Tibial artery (tissue), 4 donors: Measurements from ENCODE around the gene ACTN4.

Source experiments
- DNase-seq, 2 donors: peaks; one replicate each; pipeline ENCODE4 v3.0.0-alpha.2; 2019
- H3K27ac ChIP-seq, 2 donors: fragments of 200-600 bp; sonication (generic) in 1 of 2; 1 replicate in 1 of 2; 2 replicates in 1 of 2; pipeline ENCODE4 v1.5.1; 2018 to 2019; ENCODE audit warnings: mild to moderate bottlenecking in 1 of 2
- H3K27me3 ChIP-seq, 2 donors: fragments of 200-600 bp; sonication (generic) in 1 of 2; one replicate each; pipeline versions ENCODE4 v1.5.1 to v1.6.0; 2016 to 2019
- H3K36me3 ChIP-seq, 3 donors: fragments of 200-600 bp; sonication (generic) in 2 of 3; one replicate each; pipeline ENCODE4 v1.5.1; 2016 to 2019; ENCODE audit warnings: mild to moderate bottlenecking in 2 of 3
- H3K4me1 ChIP-seq, 4 donors: fragments of 200-600 bp; sonication (generic) in 2 of 4; 1 replicate in 3 of 4; 2 replicates in 1 of 4; pipeline ENCODE4 v1.5.1; 2016 to 2019
- H3K4me3 ChIP-seq, 2 donors: fragments of 200-600 bp; sonication (generic) in 1 of 2; 1 replicate in 1 of 2; 2 replicates in 1 of 2; pipeline ENCODE4 v1.5.1; 2018 to 2019; ENCODE audit warnings: mild to moderate bottlenecking in 2 of 2
- H3K9me3 ChIP-seq, 3 donors: fragments of 200-600 bp; sonication (generic) in 1 of 3; one replicate each; pipeline ENCODE4 v1.5.1; 2016 to 2019
- intact Hi-C: fragments of 100-400 bp; cut with DNase I; formaldehyde crosslinking; loops from one replicate; pipeline ENCODE4 v1.15.0; 2023; ENCODE audit warnings: low total_unique reads
- TF ChIP-seq, protein P1 (sequence below), 2 experiments: fragments of 200-600 bp in 1 of 2; fragments of 450-650 bp in 1 of 2; IDR thresholded peaks; one replicate each; pipeline ENCODE4 v1.5.1; 2017 to 2019; ENCODE audit warnings: antibody characterized with exemption in 2 of 2, mild to moderate bottlenecking in 1 of 2, moderate library complexity in 1 of 2

ACTN4 gene

DNA sequence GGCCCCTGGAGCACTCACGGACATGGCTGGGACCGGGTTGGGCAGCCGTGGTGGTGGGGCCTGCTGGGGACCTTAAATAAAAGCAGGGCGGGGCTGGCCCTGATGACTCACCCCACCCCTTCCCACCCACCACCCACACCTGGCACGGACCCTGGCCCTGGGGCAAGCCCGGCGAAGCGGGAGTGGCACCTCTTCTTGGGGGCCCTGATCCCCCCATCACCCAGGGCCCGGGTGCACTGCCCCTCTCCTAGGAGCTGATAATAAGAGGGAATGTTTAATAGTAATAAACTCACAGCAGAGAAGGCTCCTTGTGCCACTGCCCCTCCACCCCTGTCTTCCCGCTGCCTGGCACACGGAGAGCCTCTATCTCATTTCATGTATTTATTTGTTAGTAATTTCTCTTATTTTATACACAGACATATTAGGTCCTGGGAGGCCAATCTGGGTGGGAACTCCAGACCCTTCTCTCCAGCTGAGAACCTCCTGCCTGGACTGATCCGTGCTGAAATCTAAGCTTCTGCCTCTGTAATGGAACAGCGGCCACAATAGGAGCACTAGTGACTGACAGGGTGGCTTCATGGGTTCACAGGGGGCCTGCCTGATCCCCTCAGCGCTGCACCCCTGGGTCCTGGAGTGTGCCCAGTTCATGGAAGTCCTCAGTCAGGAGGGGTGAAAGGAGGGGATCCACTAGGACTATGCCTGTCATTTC is 126.2 kb downstream of the ACTN4 start, which contains the start of gene LGALS7:
LGALS7 (minus strand) TSS at position 49 of the 709 bp plus-strand sequence; CDS start at position 24, 25 bp downstream.
- peaks cover 0 to 9% (median 3%) of the 10 kb centered on the region in 4 donors for H3K4me1 ChIP-seq
- H3K27me3 ChIP-seq, result no peaks in the 10 kb centered on the region
- H3K9me3 ChIP-seq, result no peaks in the 10 kb centered on the region
- DNase-seq, result no peak
- TF ChIP-seq, protein P1, sequence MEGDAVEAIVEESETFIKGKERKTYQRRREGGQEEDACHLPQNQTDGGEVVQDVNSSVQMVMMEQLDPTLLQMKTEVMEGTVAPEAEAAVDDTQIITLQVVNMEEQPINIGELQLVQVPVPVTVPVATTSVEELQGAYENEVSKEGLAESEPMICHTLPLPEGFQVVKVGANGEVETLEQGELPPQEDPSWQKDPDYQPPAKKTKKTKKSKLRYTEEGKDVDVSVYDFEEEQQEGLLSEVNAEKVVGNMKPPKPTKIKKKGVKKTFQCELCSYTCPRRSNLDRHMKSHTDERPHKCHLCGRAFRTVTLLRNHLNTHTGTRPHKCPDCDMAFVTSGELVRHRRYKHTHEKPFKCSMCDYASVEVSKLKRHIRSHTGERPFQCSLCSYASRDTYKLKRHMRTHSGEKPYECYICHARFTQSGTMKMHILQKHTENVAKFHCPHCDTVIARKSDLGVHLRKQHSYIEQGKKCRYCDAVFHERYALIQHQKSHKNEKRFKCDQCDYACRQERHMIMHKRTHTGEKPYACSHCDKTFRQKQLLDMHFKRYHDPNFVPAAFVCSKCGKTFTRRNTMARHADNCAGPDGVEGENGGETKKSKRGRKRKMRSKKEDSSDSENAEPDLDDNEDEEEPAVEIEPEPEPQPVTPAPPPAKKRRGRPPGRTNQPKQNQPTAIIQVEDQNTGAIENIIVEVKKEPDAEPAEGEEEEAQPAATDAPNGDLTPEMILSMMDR (IDR thresholded peaks at IDR 0.05), result no peak
- H3K36me3 ChIP-seq, result no peaks in the 10 kb centered on the region
- no peak within 1 kb of the TSS for H3K27ac ChIP-seq
- intact Hi-C loops, result no loop called here
- no peak within 1 kb of the TSS for H3K4me3 ChIP-seq

DNA sequence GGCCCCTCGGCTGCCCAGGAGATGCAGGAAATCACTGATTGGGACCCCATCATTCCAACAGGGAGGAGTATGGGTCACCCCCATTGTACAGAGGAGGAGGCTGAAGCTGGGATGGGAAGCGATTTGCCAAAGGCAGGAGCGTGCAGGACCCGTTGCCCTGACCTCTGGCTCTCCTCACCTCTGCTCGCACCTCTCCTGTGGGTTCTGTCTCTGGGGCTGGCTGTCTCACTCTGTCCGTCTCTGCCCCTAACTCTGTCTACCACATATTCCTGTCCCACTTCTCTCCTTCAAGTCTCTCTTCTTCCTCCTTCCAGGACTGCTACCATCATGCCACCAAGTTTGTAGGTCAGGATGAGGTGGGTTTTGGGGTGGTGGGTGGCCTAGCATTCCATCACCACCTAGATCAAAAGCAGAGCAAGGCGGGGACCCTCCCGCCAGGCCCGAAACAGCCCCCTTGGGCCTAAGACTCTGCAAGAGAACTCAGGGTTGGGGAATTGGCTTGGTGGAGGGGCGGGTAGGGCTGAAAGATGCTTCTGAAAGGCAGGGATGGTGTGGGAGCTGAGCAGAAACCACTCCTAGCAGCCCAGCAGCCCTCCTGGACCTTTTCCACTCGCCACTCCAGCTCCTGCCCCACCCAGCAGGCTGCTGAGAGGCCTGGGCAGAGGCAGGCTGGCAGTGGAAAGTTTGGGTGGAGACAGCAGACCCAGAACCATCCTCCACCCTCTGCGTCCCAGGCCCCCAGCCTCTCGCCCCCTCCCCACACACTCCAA is 126.9 kb downstream of the ACTN4 start:
- H3K4me1 ChIP-seq, result peaks cover 0 to 9% (median 3%) of the 10 kb centered on the region in 4 donors
- H3K27me3 ChIP-seq, result peaks cover 0 to 6% of the 10 kb centered on the region in 2 donors
- no peaks in the 10 kb centered on the region for H3K36me3 ChIP-seq
- TF ChIP-seq, protein P1 (IDR thresholded peaks at IDR 0.05), result no peak
- no peak overlapping the region for H3K4me3 ChIP-seq
- H3K27ac ChIP-seq, result no peak overlapping the region
- H3K9me3 ChIP-seq, result no peaks in the 10 kb centered on the region
- intact Hi-C loops, result no loop called here
- no peak for DNase-seq

DNA sequence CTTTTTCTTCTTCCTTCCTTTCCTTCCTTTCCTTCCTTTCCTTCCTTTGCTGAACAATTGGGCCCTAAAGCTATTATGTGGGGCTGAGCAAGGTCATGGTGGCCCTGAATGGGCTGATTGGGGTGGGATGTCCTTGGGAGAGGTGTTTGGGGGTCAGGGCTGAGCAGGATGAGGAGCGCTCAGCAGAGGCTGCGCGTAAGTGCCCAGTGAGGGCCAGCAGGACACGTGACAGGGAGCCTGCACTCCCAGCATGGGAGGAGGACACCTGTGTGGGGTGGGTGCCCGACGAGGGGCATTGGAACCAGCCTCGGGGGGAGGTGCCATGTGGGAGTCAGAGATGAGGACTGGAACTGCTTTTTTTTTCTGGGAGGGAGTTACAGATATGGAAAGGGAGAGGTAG is 131.3 kb downstream of the ACTN4 start:
- H3K27me3 ChIP-seq, result peaks cover 0 to 17% of the 10 kb centered on the region in 2 donors
- intact Hi-C loops, result no loop called here
- DNase-seq, result no peak
- no peak overlapping the region for H3K27ac ChIP-seq
- H3K9me3 ChIP-seq, result no peaks in the 10 kb centered on the region
- no peaks in the 10 kb centered on the region for H3K4me1 ChIP-seq
- TF ChIP-seq, protein P1 (IDR thresholded peaks at IDR 0.05), result no peak
- no peaks in the 10 kb centered on the region for H3K36me3 ChIP-seq
- no peak overlapping the region for H3K4me3 ChIP-seq

DNA sequence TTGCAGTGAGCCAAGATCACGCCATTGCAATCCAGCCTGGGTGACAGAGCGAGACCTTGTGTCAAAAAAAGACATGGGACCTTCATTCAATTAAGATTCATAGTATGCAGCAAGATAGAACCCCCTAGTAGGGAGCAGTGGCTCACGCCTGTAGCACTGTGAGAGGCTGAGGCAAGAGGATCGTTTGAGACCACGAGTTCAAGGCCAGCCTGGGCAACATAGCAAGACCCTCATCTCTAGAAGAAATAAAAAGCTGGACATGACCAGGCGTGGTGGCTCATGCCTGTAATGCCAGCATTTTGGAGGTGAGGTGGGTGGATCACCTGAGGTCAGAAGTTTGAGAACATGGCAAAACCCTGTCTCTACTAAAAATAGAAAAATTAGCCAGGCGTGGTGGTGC is 133.0 kb downstream of the ACTN4 start:
- Histone ChIP-seq H3K4me3 (no peak overlapping the region), H3K36me3 (no peaks in the 10 kb centered on the region), H3K27ac (no peak overlapping the region), H3K27me3 (peaks cover 0 to 17% of the 10 kb centered on the region in 2 donors), H3K4me1 (no peaks in the 10 kb centered on the region), H3K9me3 (no peaks in the 10 kb centered on the region)
- intact Hi-C loops, result no loop called here
- no peak for DNase-seq
- TF ChIP-seq, protein P1 (IDR thresholded peaks at IDR 0.05), result no peak

DNA sequence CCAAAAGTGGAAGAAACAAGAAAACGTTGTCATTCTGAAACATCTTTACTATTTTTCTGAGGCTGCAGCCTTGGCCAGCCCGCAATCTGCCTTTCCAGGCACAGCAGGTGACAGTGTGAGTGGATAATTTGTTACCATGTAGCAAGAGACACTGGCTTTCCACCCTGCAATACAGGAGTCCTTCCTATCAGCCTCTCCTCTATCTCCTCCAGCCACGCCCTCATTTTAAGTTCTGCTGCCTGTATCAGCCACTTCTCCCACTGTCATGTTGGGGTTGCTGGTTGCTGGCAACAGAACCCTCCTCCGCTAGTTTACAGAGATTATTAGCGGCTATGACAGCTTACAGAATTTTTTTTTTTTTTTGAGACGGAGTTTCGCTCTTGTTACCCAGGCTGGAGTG is 133.6 kb downstream of the ACTN4 start:
- Histone ChIP-seq H3K4me3 (no peak overlapping the region), H3K4me1 (no peaks in the 10 kb centered on the region), H3K9me3 (no peaks in the 10 kb centered on the region), H3K36me3 (no peaks in the 10 kb centered on the region), H3K27me3 (peaks cover 0 to 17% of the 10 kb centered on the region in 2 donors), H3K27ac (no peak overlapping the region)
- TF ChIP-seq, protein P1 (IDR thresholded peaks at IDR 0.05), result no peak
- intact Hi-C loops, result no loop called here
- DNase-seq, result no peak
